LHCN-M2 (cell line): Measurements from ENCODE around the gene RICTOR. TPM values are rescaled to one million over a fixed set of nuclear protein-coding genes. Genes with fewer than 3 reads are reported as not detected.
"Not testable (repeated sequence)": the region's sequence is repeated elsewhere in the genome, so short reads cannot be mapped to it uniquely, and the experiment has no call there.

ENCODE experiments used
- DNase-seq: peaks from one replicate; pipeline ENCODE4 v3.0.0-alpha.2; 2012; ENCODE audit warnings: low read depth
- total RNA-seq: library from RNA; depleted of rRNA; stranded (reverse); fragments of >200 nt; gene quantifications from 2 replicates; pipeline ENCODE4 v1.2.3, GENCODE V29; 2014

RICTOR gene
- total RNA-seq, 1 experiment from 2014 or later = 17.3 TPM

DNA sequence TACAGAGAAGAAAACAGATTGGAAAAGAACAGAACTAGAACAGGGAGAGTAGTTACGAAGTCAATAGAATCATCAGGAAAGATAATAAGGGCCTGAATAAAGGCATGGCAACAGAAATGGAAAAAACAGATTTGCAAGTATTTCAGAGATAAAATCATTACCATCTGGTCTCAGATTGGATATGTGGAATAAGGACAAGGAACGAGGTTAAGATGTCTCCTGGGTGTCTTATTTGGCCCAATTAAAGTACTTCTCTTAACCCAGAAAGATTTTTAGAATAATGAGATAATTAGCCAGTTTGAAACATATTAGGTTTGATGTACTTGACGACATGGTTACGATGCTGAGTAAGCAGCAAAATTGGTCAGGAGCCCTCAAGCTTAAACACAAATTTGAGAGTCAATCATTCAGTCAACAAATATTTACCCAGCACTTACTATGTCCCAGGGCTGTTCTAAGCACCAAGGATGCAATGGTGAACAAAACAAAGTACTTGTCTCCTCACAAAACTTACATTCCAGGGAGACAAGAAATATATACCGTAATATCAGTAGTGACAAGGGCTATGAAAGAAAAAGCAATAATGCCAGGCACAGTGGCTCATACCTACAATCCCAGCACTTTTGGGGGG lies 18.3 kb downstream of the RICTOR start:
- DNase-seq = no peak

DNA sequence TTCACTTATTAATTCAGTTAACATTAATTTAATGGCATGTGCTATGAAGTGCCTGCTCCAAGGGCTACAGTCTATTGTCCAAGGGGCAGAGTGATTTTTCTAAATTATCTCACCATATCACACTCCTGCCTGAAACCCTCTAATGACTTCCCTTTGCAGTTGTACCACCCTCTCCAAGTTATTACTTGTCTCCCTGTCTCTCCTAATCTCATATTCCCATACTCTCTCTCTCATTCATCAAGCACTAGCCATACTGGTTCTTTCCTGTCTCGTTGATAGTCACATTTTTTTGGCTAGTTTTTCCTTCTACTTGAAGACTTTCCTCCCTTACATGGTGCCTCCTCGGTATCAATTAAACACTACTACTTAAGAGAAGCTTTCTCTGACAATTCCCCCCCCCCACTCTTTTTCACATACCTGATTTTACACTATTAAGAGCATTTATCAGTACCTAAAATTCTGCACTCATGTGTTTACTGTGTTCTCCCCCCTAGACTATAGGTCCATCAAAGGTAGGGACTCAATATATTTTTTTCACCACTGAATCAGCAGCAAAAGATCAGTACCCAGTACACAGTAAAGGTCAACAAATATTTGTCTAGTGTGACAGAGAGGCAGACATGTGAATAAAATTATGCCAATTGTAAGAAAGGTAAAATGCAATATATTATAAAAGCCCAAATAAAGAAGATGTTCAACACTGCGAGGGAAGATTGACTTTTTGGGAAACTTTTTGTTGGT lies 19.0 kb downstream of the RICTOR start:
- no peak for DNase-seq

DNA sequence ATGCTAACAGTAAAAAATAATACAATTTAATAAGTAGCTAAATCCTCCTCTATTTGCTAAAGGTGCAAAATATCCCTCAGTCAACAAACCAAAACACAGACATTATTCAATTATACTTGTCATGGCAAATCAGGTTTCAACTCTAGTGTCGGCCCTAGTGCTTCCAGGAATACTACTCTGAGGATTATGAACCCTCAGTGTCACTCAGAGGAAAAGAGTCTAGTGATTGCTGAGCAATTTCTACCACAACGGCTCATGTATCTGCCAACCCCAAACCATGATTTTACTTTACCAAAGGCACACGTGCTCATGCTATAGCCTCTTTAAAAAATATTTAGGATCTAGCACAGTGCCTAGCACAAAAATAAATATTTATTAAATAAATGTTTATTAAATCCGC lies 21.0 kb downstream of the RICTOR start:
- DNase-seq = no peak

DNA sequence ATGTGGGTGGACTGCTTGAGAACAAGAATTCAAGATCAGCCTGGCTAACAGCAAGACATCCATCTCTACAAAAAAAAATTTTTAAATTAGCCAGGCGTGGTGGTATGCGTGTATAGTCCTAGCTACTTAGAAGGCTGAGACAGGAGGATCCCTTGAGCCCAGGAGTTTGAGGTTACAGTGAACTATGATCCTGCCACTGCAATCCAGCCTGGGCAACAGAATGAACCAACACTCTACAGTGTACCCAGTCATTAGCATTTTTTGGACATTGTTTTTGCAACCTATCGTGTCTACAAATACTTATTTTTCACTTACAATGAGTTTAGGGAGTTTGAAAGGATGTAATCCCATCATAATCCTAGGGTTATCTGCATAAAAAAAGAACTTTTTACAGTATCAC lies 22.1 kb downstream of the RICTOR start:
- DNase-seq = no peak

DNA sequence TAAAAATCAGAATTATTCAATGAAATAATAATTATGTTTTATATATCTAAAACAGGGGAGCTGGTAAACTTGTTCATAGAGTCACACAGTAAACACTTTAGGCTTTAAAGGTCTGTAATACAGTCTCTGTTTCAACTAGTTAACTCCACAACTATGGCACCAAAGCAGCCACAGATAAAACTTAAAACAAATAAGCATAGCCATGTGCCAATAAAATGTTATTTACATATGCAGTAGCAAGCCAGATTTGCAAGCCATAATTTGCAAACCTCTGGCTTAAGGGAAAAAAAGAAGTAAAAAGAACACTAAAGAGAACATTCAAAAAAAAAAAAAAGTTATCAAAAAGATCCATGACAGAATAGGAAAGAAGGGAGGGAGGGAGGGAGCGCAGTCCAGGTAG lies 24.9 kb downstream of the RICTOR start:
- DNase-seq = no peak

DNA sequence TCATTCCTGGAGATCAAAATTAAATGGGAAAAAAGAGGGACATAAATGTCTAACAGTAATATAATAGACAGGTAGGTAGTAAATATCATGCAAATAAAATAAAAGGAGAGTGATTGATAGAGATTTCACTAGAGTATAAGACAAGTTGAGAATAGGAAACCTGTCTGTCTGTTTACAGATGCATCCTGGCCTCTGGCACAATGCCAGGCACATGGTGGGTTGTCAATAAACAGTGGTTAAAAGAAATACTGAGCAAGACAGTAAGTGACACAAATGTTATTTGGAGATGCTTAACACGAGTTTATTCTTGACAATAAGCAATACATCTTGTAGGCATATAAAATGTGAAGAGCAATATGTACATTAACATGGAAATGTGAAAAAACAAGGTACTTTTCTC lies 33.3 kb downstream of the RICTOR start:
- no peak for DNase-seq

DNA sequence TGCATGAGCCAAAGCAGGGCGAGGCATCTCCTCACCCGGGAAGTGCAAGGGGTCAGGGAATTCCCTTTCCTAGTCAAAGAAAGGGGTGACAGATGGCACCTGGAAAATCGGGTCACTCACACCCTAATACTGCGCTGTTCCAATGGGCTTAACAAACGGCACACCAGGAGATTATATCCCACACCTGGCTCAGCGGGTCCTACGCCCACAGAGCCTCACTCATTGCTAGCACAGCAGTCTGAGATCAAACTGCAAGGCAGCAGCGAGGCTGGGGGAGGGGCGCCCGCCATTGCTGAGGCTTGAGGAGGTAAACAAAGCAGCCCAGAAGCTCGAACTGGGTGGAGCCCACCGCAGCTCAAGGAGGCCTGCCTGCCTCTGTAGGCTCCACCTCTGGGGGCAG lies 39.7 kb downstream of the RICTOR start:
- not testable (repeated sequence) for DNase-seq

DNA sequence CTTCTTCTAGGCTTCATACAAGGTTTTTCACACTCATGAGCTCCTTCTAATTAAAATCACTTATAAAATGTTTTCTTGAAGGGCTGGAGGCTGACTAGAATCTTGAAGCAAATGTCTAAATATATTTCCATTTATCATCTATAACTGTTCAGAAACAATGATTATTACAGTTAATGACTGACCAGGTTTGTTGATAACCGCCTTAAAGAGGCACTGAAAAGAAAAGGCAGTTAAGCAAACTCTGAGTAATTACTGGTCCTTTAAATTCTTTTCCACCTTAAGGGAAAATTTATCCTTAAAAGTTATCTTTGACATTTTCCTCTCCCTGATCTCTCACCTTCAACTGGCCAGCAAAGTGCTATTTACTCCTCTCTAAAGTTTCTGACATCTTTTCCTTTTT lies 43.2 kb downstream of the RICTOR start:
- DNase-seq = no peak

DNA sequence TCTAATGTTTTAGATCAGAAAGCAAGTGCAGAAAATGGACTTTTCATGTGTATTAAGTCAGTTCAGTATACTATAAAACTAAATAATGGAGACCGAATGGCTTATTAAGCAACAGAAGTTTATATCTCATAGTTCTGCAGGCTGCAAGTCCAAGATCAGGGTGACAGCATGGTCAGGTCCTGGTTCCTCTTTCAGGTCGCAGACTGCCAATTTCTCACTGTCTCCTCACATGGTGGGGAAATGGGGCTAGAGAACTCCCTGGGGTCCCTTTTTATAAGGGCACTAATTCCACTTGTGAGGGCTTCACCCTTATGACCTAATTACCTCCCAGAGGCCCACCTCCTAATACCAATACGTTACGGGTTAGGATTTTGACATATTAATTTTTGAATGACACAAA lies 48.7 kb downstream of the RICTOR start:
- no peak for DNase-seq

DNA sequence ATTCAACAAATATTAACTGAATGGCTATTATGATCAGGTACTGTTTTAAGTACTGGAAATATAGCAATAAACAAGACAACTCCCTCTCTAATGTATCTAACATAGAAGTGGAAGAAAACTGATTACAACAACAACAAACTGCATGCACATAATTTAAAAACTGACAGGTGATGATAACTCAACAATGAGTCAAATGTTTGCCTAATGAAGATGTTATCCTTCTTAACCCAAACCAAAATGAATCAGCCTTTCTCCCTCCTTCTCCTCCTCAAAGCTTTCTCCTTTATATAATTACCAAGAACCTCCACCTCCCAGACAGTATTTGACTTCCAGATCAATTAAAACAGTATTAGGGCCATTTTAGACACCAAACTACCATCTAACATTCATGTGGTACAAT lies 49.3 kb downstream of the RICTOR start:
- peak; percentile 55 for DNase-seq

DNA sequence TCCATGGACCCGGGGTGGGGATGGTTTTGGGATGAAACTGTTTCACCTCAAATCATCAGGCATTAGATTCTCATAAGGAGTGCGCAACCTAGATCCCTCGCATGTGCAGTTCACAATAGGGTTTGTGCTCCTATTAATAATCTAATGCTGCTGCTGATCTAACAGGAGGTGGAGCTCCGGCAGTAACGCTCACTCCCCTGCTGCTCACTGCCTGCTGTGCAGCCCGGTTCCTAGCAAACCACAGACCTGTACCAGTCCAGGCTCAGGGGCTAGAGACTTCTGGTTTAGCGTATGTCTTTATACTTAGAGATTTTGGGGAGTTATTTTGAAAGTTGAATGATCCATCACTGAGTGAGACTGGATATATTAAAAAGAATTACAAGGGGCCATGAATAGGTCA lies 50.2 kb downstream of the RICTOR start:
- DNase-seq = peak; percentile 21

DNA sequence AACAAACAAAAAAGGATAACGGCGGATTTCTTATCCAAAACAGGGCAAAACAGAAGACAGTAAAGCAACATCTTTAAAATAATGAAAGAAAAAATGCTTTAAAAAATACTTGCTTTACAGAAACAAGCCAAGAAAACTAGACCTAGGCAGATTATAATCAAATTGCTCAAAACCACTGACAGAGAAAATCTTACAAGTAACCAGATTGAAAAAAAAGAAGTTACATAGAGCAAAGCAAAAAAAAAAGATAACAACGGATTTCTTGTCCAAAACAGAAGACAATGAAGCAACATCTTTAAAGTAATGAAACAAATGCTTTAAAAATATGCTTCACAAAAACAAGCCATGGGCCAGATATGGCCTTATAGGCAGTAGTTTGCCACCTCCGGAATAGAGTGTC lies 51.1 kb downstream of the RICTOR start:
- no peak for DNase-seq

DNA sequence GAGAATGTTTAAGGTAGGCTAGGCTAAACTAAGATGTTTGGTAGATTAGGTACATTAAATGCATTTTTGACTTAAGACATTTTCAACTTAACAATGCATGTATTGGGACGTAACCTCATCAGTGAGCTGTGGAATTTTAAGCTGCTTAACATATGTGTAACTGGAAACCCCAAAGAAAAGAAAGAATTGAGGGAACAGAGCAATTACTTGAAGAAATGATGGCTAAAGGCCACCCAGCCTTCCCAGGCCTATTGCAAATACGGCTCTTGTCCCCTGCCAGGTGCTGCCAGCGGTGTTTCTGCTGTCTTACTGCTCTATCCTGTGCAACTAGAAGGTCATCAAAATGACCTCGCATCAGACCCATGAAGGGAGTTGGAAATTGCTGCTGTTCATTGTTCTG lies 52.0 kb downstream of the RICTOR start:
- DNase-seq = no peak

DNA sequence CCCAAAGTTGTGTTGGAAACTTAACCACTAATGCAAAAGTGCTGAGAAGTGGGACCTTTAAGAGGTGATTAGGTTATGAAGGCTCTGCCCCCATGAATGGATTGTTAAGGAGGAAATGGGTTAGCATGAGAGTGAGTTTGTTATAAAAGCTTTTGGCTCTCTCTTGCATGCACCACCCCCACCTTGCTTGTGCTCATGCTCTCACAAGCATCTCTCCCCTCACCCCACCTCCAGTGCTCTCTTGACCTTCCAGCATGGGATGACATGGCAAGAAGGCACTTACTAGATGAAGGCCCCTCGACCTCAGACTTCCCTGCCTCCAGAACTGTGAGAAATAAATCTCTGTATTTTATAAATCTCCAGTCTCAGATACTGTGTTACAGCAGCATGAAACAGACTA lies 52.8 kb downstream of the RICTOR start:
- no peak for DNase-seq

DNA sequence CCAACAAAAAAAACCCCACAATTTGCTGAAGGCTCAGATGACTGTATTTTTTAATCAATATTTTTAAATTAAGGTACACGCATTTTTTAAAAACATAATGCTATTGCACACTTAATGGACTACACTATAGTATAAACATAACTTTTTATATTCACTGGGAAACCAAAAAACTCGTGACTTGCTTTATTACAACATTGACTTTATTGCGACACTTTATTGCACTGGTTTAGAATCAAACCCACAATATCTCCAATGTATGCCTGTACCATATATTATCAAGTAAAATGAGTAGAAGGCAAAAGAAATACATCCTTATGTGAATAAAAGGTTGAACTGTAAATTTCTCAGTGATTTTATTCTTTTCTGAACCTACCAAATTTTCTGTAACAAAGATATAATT lies 53.7 kb downstream of the RICTOR start:
- no peak for DNase-seq

DNA sequence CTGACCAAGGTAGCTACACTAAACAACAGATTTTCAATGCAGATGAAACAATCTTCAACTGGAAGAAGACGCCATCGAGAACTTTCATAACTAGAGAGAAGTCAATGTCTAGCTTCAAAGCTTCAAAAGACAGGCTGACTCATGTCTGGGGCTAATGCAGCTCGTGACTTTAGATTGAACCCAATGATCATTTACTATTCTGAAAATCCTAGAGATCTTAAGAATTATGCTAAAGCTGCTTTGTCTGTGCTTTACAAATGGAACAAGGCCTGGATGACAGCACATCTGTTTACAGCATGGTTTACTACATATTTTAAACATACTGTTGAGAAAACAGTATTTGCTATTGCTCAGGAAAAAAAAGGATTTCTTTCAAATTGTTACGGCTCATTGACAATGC lies 54.9 kb downstream of the RICTOR start:
- DNase-seq = no peak

DNA sequence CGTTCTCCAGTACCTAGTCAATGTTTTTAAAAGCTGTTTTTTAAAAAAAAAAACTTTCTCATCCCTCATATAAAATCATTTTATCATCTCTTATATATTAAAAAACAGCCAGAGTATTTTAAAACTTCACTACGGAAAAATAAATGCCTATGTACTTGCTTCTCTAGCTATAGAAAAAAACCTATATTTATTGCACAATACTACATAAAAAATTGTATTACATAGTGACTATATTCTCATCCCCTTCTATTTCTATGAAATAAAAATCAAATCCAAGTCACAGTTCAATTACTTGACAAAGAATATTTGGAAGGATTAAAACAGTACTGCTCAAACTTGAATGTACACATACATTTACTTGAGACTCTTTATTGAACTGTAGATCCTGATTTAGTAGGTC lies 56.7 kb downstream of the RICTOR start:
- DNase-seq = no peak

DNA sequence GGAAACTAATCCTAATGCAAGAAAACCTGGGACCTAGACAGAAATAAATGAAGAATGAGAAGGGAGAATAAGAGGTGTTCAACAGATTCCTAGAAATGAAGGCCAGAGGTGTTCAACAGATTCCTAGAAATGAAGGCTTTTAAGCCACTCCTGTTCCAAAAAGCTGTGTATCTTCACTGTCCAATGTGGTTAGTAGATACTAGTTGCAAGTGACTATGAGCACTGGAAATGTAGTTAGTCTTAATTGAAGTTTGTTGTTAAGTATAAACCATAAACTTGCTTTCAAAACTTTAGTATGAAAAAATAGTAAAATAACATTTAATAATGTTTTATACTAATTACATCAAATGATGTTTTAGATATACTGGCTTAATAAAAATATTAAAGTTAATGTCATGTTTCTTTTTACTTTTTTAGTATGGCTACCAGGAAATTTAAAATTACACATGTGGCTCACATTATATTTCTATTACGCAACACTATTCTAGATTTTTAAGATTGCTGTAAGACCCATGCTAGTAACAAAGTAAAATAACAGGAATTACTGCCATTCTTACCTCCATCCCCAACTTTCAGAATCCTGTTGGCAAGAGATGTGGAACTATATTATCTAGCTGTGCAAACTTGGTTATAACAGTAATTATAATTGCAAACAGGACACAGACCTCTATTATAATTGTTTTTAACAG lies 57.5 kb downstream of the RICTOR start:
- DNase-seq = no peak

DNA sequence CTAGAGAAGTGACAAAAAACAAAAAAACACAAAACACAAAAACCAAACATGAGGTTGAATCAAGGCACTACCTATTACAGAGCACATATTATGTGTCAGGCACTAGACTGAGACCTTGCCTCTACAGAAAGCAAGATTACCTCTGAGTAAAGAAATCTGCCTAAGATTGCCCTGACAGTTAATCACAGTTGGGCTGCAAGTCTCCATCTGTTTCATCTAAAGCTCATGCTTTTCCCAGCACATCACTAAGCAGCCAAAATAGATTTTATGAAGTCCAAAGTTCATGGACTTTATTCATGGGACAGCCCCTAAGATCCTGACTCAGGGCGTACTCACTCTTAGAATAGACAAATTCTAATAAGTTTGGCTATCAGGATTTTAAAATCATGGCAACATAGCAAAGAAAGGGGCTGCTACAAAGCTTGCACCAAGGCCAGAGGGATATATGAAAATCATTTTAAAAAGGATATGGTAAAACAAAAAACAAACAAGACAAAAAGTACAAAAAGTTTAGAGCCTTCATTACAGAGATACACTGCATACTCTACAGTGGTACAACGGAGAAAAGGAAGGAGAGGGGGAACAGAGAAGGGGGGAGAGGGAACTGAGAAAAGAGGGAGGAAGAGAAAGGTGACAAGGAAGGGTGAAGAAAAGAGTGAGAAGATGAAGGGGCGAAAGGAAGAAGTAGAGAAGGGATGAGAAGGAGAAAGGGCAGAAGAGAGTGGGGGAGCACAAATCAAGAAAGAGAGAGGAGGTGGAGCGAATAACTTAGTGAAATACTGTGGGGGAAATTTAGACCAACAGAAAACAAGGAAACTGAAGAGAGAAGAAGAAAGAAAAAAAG lies 58.2 kb downstream of the RICTOR start:
- DNase-seq = peak; percentile 70

DNA sequence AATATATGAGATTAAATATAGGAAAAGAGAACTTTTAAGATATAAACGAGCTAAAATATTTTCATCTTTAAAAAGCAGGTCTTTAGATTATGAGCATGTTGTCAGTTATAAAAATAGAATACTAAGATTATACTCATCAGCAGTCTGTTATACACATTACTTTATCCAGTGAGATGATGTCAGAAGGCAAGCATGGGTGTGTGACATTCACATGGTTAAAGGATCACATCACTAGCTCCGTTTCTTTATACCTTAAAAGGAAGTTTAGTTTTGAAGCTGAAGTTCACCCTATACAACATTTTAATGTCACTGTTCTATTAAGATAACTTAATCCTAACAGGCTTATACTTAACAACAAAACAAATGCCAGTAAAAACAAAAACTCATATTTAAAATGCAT lies 59.6 kb downstream of the RICTOR start:
- peak; percentile 62 for DNase-seq

DNA sequence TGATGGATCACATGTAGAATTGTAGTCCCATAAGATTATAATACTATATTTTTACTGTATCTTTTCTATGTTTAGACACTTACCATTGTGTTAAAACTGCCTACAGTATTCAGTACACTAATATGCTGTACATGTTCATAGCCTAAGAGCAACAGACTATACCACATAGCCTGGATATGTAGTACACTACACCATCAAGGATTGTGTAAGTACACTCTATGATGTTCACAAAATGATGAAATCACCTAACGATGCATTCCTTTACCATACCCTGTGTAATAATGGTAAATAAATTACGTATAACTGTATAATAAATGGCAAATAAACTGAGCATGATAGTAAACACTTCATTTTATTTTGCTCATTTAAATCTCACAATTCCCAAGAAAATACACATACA lies 60.3 kb downstream of the RICTOR start:
- DNase-seq = no peak

DNA sequence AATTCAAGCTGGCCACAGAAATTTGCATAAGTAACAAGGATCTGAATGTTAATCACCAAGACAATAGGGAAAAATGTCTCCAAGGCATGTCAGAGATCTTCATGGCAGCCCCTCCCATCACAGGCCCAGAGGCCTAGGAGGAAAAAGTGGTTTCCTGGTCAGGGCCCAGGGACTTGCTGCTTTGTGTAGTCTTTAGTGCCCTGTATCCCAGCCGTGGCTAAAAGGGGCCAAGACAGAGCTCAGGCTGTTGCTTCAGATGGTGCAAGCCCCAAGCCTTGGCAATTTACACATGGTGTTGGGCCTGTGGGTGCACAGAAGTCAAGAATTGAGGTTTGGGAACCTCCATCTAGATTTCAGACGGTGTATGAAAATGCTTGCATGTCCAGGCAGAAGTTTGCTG lies 63.2 kb downstream of the RICTOR start:
- DNase-seq = not testable (repeated sequence)
